IMR-90 (cell line): Measurements from ENCODE around the gene OFD1. TPM values are rescaled to one million over a fixed set of nuclear protein-coding genes. Genes with fewer than 3 reads are reported as not detected.

ENCODE experiments used
- ATAC-seq: fragments of 200-7000 bp; cut with Tn5 transposase; 2 replicates; pipeline ENCODE4 v1.9.1; 2020; ENCODE audit warnings: low read depth, mild to moderate bottlenecking, moderate library complexity
- BruUV-seq: library from RNA; stranded (reverse); fragments of 400-500 nt; replicated peaks from 2 replicates; lab custom pipeline; 2021; lab: Mats Ljungman, UMichigan
- CTCF ChIA-PET: fragments of 300-600 bp; formaldehyde crosslinking; extraction: SDS; loops from one replicate; lab custom pipeline; 2021; ENCODE audit warnings: antibody characterized with exemption; lab: Yijun Ruan, JAX
- POLR2A ChIA-PET: fragments of 300-600 bp; sonication (Branson Sonifier 250); formaldehyde crosslinking; loops from one replicate; lab custom pipeline; 2022; ENCODE audit warnings: antibody characterized with exemption; ENCODE audit not compliant: unreplicated experiment; lab: Charles Lee
- DNase-seq: peaks from one replicate; pipeline ENCODE4 v3.0.0; 2013
- H2AFZ ChIP-seq: replicated peaks from 2 replicates; pipeline ENCODE3; 2013; ENCODE audit warnings: low read length, mild to moderate bottlenecking; ENCODE audit not compliant: poor library complexity
- H2AK5ac ChIP-seq: 2 replicates; pipeline ENCODE4 v1.6.1; 2013; ENCODE audit warnings: low read depth, low read length, inconsistent platforms
- H2AK9ac ChIP-seq: replicated peaks from 2 replicates; pipeline ENCODE3; 2013; ENCODE audit warnings: mild to moderate bottlenecking, low read depth, low read length, moderate library complexity; ENCODE audit not compliant: poor library complexity
- H2BK120ac ChIP-seq: 2 replicates; pipeline ENCODE4 v1.6.1; 2013; ENCODE audit warnings: low read depth, low read length, inconsistent platforms
- H2BK15ac ChIP-seq: 3 replicates; pipeline ENCODE4 v1.6.1; 2013; ENCODE audit warnings: low read depth, low read length, inconsistent platforms
- H2BK20ac ChIP-seq: 2 replicates; pipeline ENCODE4 v1.6.1; 2013; ENCODE audit warnings: low read depth, mild to moderate bottlenecking, inconsistent platforms, low read length, moderate library complexity
- H2BK5ac ChIP-seq: 2 replicates; pipeline ENCODE4 v1.6.1; 2013; ENCODE audit warnings: mild to moderate bottlenecking, low read depth, low read length, inconsistent platforms; ENCODE audit not compliant: poor library complexity, severe bottlenecking
- H3K14ac ChIP-seq: replicated peaks from 2 replicates; pipeline ENCODE4 v1.6.1; 2013; ENCODE audit warnings: low read depth, low read length, inconsistent platforms
- H3K18ac ChIP-seq: 2 replicates; pipeline ENCODE4 v1.6.1; 2013; ENCODE audit warnings: low read depth, low read length, control low read depth
- H3K23ac ChIP-seq: 2 replicates; pipeline ENCODE4 v1.6.1; 2013; ENCODE audit warnings: low read depth, low read length, inconsistent platforms
- H3K27ac ChIP-seq: 2 replicates; pipeline ENCODE4 v1.5.1; 2013; ENCODE audit warnings: mild to moderate bottlenecking, control low read depth, low read length; ENCODE audit not compliant: insufficient read depth
- H3K27me3 ChIP-seq: 2 replicates; pipeline ENCODE4 v1.6.1; 2013; ENCODE audit warnings: low read length; ENCODE audit not compliant: control insufficient read depth, insufficient read depth
- H3K36me3 ChIP-seq: 2 replicates; pipeline ENCODE4 v1.6.1; 2013; ENCODE audit warnings: low read length, mixed read lengths; ENCODE audit not compliant: control insufficient read depth, insufficient read depth
- H3K4ac ChIP-seq: 2 replicates; pipeline ENCODE4 v1.6.1; 2013; ENCODE audit warnings: low read depth, low read length, inconsistent platforms
- H3K4me1 ChIP-seq: 2 replicates; pipeline ENCODE4 v1.6.1; 2013; ENCODE audit warnings: low read length, mixed read lengths; ENCODE audit not compliant: control insufficient read depth, insufficient read depth
- H3K4me2 ChIP-seq: 2 replicates; pipeline ENCODE4 v1.6.1; 2013; ENCODE audit warnings: low read depth, mild to moderate bottlenecking, control low read depth, low read length, moderate library complexity
- H3K4me3 ChIP-seq: 2 replicates; pipeline ENCODE4 v1.5.1; 2013; ENCODE audit warnings: low read depth, mild to moderate bottlenecking, control low read depth, low read length, moderate library complexity; ENCODE audit not compliant: insufficient read depth
- H3K56ac ChIP-seq: 2 replicates; pipeline ENCODE4 v1.6.1; 2013; ENCODE audit warnings: low read length, inconsistent platforms; ENCODE audit not compliant: insufficient read depth; ENCODE audit errors: extremely low read depth
- H3K79me1 ChIP-seq, 2 experiments: 2 replicates each; pipeline ENCODE4 v1.6.1; 2013; ENCODE audit warnings: low read length in 2 of 2, inconsistent platforms in 1 of 2, low read depth in 1 of 2
- H3K9ac ChIP-seq: 2 replicates; pipeline ENCODE4 v1.6.1; 2013; ENCODE audit warnings: low read depth, low read length, control low read depth
- H3K9me1 ChIP-seq: 2 replicates; pipeline ENCODE4 v1.6.1; 2013; ENCODE audit warnings: low read length, inconsistent platforms; ENCODE audit not compliant: insufficient read depth
- H3K9me3 ChIP-seq: 2 replicates; pipeline ENCODE4 v1.6.1; 2013; ENCODE audit warnings: low read length; ENCODE audit not compliant: control insufficient read depth, insufficient read depth
- H4K20me1 ChIP-seq: 2 replicates; pipeline ENCODE4 v1.6.1; 2013; ENCODE audit warnings: low read length, inconsistent platforms; ENCODE audit not compliant: insufficient read depth
- H4K5ac ChIP-seq: 2 replicates; pipeline ENCODE4 v1.6.1; 2013; ENCODE audit warnings: mild to moderate bottlenecking, low read depth, low read length, control low read depth
- H4K8ac ChIP-seq, 2 experiments: 2 replicates each; pipeline ENCODE4 v1.6.1; 2013; ENCODE audit warnings: low read depth in 2 of 2, low read length in 2 of 2, control low read depth in 1 of 2, inconsistent platforms in 1 of 2
- H4K91ac ChIP-seq: 2 replicates; pipeline ENCODE4 v1.6.1; 2013; ENCODE audit warnings: low read depth, low read length, inconsistent platforms; ENCODE audit not compliant: insufficient read depth
- CHD1 ChIP-seq: IDR thresholded peaks from 2 replicates; pipeline ENCODE4 v1.6.1; 2012; ENCODE audit warnings: low read depth, low read length, improper control_type of control experiment
- NFE2L2 ChIP-seq: fragments of 150-350 bp; IDR thresholded peaks from 2 replicates; pipeline ENCODE4 v1.6.1; 2016; ENCODE audit warnings: low read depth, mild to moderate bottlenecking, low read length
- SMC3 ChIP-seq: fragments of 150-350 bp; IDR thresholded peaks from 2 replicates; pipeline ENCODE4 v1.6.1; 2016; ENCODE audit warnings: low read depth, mild to moderate bottlenecking, antibody characterized with exemption, low read length, moderate library complexity
- USF2 ChIP-seq: fragments of 150-350 bp; IDR thresholded peaks from 2 replicates; pipeline ENCODE4 v1.6.1; 2017; ENCODE audit warnings: mild to moderate bottlenecking, antibody characterized with exemption, low read length, low read depth
- WGBS, 2 experiments: methylation state at CpG; one replicate each; pipeline versions ENCODE4 v1.1.5 to v1.1.7; 2013; ENCODE audit warnings: missing lambda C conversion rate in 2 of 2; ENCODE audit not compliant: insufficient read length in 1 of 2; ENCODE audit errors: extremely low coverage in 2 of 2; 5-methylcytosine and 5-hydroxymethylcytosine counted together
- dilution Hi-C: fragments of 300-500 bp; cut with HindIII; formaldehyde crosslinking; loops from one replicate; pipeline ENCODE4 v1.14.3; 2018; ENCODE audit warnings: low sequenced_read_pairs; ENCODE audit not compliant: unreplicated experiment
- in situ Hi-C: fragments of 300-500 bp; cut with MboI; formaldehyde crosslinking; loops from 3 replicates; pipeline ENCODE4 v1.14.3; 2019; ENCODE audit warnings: low sequenced_read_pairs, inconsistent platforms, mixed read lengths
- intact Hi-C: fragments of 100-400 bp; cut with micrococcal nuclease; formaldehyde crosslinking; loops from 2 replicates; pipeline ENCODE4 v1.10.0; 2022
- polyA plus RNA-seq, 3 experiments: library from polyadenylated mRNA; depleted of rRNA; stranded (reverse); fragments of >200 nt; gene quantifications; 2 replicates each; pipeline ENCODE4 v1.2.3, GENCODE V29; 2012; ENCODE audit warnings: low replicate concordance in 1 of 3
- total RNA-seq: library from RNA; depleted of rRNA; stranded (reverse); fragments of >200 nt; gene quantifications from 2 replicates; pipeline ENCODE4 v1.2.3, GENCODE V29; 2012
- TF ChIP-seq, protein P1 (sequence below): conservative IDR thresholded peaks from 2 replicates; pipeline ENCODE4 v1.5.1; 2012; ENCODE audit warnings: mild to moderate bottlenecking, low read depth, low read length, improper control_type of control experiment

OFD1 gene
- total and polyA plus RNA-seq, 2 of the 4 experiments (the other 2 are of a cell fraction), result 8.4 to 8.6 TPM

DNA sequence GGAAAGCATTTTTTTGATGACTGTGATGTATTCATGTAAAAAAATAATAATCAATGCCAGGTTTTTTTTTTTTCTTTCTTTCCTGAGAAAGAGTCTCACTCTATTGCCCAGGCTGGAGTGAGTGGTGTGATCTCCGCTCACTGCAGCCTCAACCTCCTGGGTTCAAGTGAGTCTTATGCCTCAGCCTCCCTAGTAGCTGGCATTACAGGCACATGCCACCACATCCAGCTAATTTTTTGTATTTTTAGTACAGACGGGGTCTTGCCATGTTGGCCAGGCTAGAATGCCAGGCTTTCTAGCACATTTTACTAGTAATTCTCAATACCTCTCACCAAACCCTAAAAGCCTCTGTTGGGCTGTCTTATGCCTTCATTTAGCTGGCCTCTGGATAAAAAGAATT lies 56.6 kb downstream of the OFD1 start:
- CTCF ChIA-PET, result no interaction called here
- WGBS, 2 experiments, result no CpG with 5 or more reads among the region's 2 CpGs
- Histone ChIP-seq H3K27ac (no peak overlapping the region), H3K9me1 (no peaks in the 10 kb centered on the region), H3K18ac (no peak overlapping the region), H3K79me1 (no peaks in the 10 kb centered on the region), H2BK20ac (no peak overlapping the region), H3K4me3 (no peak overlapping the region), H2BK5ac (no peak overlapping the region), H3K4me1 (no peaks in the 10 kb centered on the region), H4K91ac (no peak overlapping the region), H4K8ac (no peak overlapping the region), H2AK5ac (no peak overlapping the region), H2BK120ac (no peak overlapping the region), H4K20me1 (no peaks in the 10 kb centered on the region), H3K23ac (no peak overlapping the region), H3K56ac (no peak overlapping the region), H4K5ac (no peak overlapping the region), H3K4ac (no peak overlapping the region), H3K9me3 (no peaks in the 10 kb centered on the region), H3K27me3 (peaks cover 23% of the 10 kb centered on the region), H3K9ac (no peak overlapping the region), H2AK9ac (no peak overlapping the region), H3K14ac (no peak overlapping the region), H2BK15ac (no peak overlapping the region), H3K4me2 (no peak overlapping the region), H3K36me3 (no peaks in the 10 kb centered on the region), H2AFZ (no peak overlapping the region)
- ATAC-seq (no peak), DNase-seq (no peak)
- TF ChIP-seq USF2, result no peak
- TF ChIP-seq, protein P1, sequence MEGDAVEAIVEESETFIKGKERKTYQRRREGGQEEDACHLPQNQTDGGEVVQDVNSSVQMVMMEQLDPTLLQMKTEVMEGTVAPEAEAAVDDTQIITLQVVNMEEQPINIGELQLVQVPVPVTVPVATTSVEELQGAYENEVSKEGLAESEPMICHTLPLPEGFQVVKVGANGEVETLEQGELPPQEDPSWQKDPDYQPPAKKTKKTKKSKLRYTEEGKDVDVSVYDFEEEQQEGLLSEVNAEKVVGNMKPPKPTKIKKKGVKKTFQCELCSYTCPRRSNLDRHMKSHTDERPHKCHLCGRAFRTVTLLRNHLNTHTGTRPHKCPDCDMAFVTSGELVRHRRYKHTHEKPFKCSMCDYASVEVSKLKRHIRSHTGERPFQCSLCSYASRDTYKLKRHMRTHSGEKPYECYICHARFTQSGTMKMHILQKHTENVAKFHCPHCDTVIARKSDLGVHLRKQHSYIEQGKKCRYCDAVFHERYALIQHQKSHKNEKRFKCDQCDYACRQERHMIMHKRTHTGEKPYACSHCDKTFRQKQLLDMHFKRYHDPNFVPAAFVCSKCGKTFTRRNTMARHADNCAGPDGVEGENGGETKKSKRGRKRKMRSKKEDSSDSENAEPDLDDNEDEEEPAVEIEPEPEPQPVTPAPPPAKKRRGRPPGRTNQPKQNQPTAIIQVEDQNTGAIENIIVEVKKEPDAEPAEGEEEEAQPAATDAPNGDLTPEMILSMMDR, result no peak
- TF ChIP-seq NFE2L2, result no peak
- TF ChIP-seq CHD1, result no peak
- TF ChIP-seq SMC3, result no peak
- dilution Hi-C loops (no loop called here), in situ Hi-C loops (no loop called here), intact Hi-C loops (no loop called here)
- POLR2A ChIA-PET, result no interaction called here
- no TSS peak for BruUV-seq
